ENCODE data around the gene SFXN3.

GRCh38 chr10:101006593-101007098, 24.4 kb upstream of the SFXN3 start:
- TF ChIP-seq CTCF (IDR thresholded peaks at IDR 0.05; ENCODE audit: insufficient read depth, low read length, poor library complexity, severe bottlenecking) (no peak), EZH2phosphoT487 (conservative IDR thresholded peaks at IDR 0.05; ENCODE audit: low read length) (no peak)
